Activated CD4-positive, alpha-beta T cell treated with anti-CD3 and anti-CD28 coated beads, Interleukin-2, amount 10 ng/mL, durations not matched to agents 7 days and 5 days (primary cell): Measurements from ENCODE around the gene CCDC181. TPM values are rescaled to one million over a fixed set of nuclear protein-coding genes. Genes with fewer than 3 reads are reported as not detected.

Source experiments
- CTCF ChIA-PET: fragments of 350-600 bp; sonication (Branson Sonifier 250); formaldehyde crosslinking; loops from one replicate; lab custom pipeline; 2021; ENCODE audit warnings: antibody characterized with exemption; lab: Charles Lee
- POLR2A ChIA-PET: fragments of 350-600 bp; sonication (Branson Sonifier 250); formaldehyde crosslinking; loops from one replicate; lab custom pipeline; 2021; ENCODE audit warnings: antibody characterized with exemption; lab: Charles Lee
- DNase-seq: peaks from one replicate; pipeline ENCODE4 v3.0.0-alpha.2; 2020
- H3K27ac Mint-ChIP-seq: one replicate; pipeline ENCODE4 v1.8.0; 2021; ENCODE audit warnings: mild to moderate bottlenecking, moderate library complexity, mixed read lengths
- H3K27me3 Mint-ChIP-seq: one replicate; pipeline ENCODE4 v1.8.0; 2021; ENCODE audit warnings: mixed read lengths
- H3K36me3 Mint-ChIP-seq: one replicate; pipeline ENCODE4 v1.8.0; 2021; ENCODE audit warnings: low read depth, mixed read lengths
- H3K4me1 Mint-ChIP-seq: one replicate; pipeline ENCODE4 v1.8.0; 2021; ENCODE audit warnings: mixed read lengths
- H3K4me3 Mint-ChIP-seq: one replicate; pipeline ENCODE4 v1.8.0; 2021; ENCODE audit warnings: mild to moderate bottlenecking, moderate library complexity, mixed read lengths
- H3K9me3 Mint-ChIP-seq: one replicate; pipeline ENCODE4 v1.8.0; 2021; ENCODE audit warnings: mixed read lengths
- total RNA-seq, 2 experiments: library from RNA; stranded (reverse); gene quantifications; one replicate each; pipeline ENCODE4 v1.2.3, GENCODE V29; 2021

The CCDC181 gene
- total RNA-seq, 2 experiments from 2014 or later: not detected

DNA sequence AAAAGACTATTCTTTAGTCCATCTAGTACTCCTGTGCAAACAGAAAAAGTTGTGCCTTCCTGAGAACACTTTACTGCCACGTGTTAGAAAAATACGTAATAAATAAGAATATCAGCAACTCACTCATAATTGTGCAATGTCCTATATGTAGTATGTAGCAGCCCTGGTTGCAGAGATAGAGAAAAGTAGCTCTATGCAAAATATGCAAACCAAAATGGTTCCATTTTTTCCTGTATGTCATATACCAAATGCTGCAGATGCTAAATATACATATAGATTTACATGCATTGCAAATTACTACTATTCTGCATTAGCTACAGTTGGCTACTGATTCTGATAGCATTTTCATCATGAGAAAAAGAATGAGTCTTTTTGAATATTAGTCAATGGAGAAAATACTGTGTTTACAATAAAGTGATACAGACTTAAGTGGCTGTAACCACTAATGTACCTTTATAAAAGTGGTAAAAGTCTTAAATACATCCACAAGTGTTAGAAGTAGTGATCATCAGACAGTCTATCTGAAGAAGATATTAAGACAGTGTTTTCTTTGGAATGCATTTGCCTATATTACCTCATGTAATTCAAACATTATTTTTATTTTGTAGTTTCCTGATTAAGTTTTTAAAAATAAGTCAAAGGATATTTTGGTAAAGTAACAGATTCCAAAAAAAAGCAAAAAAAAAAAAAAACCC, 79.4 kb downstream of the CCDC181 start:
- peaks cover 3% of the 10 kb centered on the region for H3K27me3 Mint-ChIP-seq
- peaks cover 8% of the 10 kb centered on the region for H3K4me1 Mint-ChIP-seq
- H3K4me3 Mint-ChIP-seq: no peak overlapping the region
- peaks cover 2% of the 10 kb centered on the region for H3K36me3 Mint-ChIP-seq
- POLR2A ChIA-PET: no interaction called here
- no peak overlapping the region for H3K27ac Mint-ChIP-seq
- peaks cover 3% of the 10 kb centered on the region for H3K9me3 Mint-ChIP-seq
- no peak for DNase-seq
- CTCF ChIA-PET: interaction anchor here (0.6 to 1.8 kb wide), 10 partner anchors 9 to 908 kb away, joined by 3 to 8 read pairs (median 4); no protein-coding TSS in a partner anchor

DNA sequence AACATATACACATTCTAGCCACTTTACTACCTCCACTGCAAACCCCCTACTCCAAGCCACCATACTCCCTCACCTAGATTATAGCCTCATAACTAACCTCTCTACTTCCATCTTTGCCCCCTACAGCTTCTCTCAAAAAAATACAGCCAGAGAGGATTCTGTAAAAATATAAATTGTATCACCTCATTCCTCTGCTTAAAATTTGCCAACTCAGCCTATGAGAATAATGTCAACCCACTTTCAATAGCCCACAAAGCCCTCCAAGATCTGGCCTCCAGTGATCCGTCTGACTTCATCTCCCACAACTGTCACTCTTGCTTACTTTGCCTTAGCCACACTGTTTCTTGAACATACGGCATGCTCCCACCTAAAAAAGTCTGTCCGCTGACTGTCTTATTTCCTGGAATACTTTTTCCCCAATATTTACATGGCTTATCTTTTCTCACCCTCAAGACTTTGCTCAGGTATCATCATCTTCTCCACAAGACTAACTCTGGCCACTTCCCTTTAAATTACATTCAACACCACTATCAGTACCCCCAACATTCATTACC, 81.2 kb downstream of the CCDC181 start:
- no peak overlapping the region for H3K4me3 Mint-ChIP-seq
- no peaks in the 10 kb centered on the region for H3K27me3 Mint-ChIP-seq
- no peak for DNase-seq
- H3K27ac Mint-ChIP-seq: no peak overlapping the region
- H3K4me1 Mint-ChIP-seq: peaks cover 1% of the 10 kb centered on the region
- ChIA-PET CTCF (no interaction called here), POLR2A (no interaction called here)
- no peaks in the 10 kb centered on the region for H3K36me3 Mint-ChIP-seq
- H3K9me3 Mint-ChIP-seq: no peaks in the 10 kb centered on the region

- Mint-ChIP-seq H3K36me3 (no peaks in the 10 kb centered on the region), H3K4me3 (no peak overlapping the region), H3K27me3 (no peaks in the 10 kb centered on the region), H3K9me3 (peaks cover 4% of the 10 kb centered on the region), H3K4me1 (peaks cover 1% of the 10 kb centered on the region), H3K27ac (no peak overlapping the region)
- ChIA-PET POLR2A (no interaction called here), CTCF (no interaction called here)
- DNase-seq: no peak
Measured at GRCh38 chr1:169345511-169345910, 81.8 kb downstream of the CCDC181 start.

Other genes starting within 250 kb of the CCDC181 start
- 10 to 100 TPM; 16.6 to 16.9 TPM for gene NME7, start 59.7 kb downstream of the CCDC181 start, total RNA-seq
- 10 to 100 TPM; 23.9 to 24.9 TPM for gene BLZF1, start 59.3 kb downstream of the CCDC181 start, total RNA-seq
- 1 to 10 TPM; 4.0 to 5.1 TPM for gene SLC19A2, start 58.5 kb upstream of the CCDC181 start, total RNA-seq
- 10 to 100 TPM; 12.2 to 15.7 TPM for gene F5, start 159.0 kb upstream of the CCDC181 start, total RNA-seq
- under 1 TPM; 0.45 to 0.48 TPM for gene SELP, start 202.7 kb upstream of the CCDC181 start, total RNA-seq